Measurements from ENCODE around the gene LCN10. TPM values are rescaled to one million over a fixed set of nuclear protein-coding genes. Genes with fewer than 3 reads are reported as not detected.
"Not testable (repeated sequence)": the region's sequence is repeated elsewhere in the genome, so short reads cannot be mapped to it uniquely, and the experiment has no call there.

LCN10 gene
- total RNA-seq, 1 donor from 2014 or later: 0.39 TPM

- DNase-seq (ENCODE audit: low spot score): no peak
- H3K9me3 Mint-ChIP-seq: no peaks in the 10 kb centered on the region
- intact Hi-C loops (cut with micrococcal nuclease): no loop called here
- H3K27ac Mint-ChIP-seq: no peak overlapping the region
- no peak overlapping the region for H3K4me3 Mint-ChIP-seq
- H3K27me3 Mint-ChIP-seq (ENCODE audit: insufficient read depth): peaks cover 21% of the 10 kb centered on the region
- peaks cover 17% of the 10 kb centered on the region for H3K4me1 Mint-ChIP-seq (ENCODE audit: low read depth)
- no peaks in the 10 kb centered on the region for H3K36me3 Mint-ChIP-seq (ENCODE audit: low read depth)
These were observed 41.7 kb upstream of the LCN10 start for GRCh38 chr9:136784249-136784996.

DNA sequence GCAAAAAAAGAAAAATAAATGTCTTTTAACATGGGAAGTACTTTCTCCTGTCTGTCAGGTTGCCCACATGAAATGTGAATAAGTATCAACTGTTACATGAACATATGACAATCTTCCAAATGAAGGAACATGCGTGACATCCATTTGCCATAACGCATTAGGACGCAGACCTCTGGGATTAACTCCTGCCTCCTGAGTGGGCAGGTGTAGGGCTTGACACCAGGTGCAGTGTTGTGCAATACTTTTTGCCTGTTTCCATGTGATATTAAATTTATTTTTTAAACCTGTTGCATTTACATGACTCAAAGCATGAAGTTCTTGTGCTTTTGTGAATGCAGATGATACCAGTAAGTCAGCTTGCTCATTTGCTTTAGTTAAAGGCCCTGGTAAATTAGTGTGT lies 39.7 kb upstream of the LCN10 start:
- Mint-ChIP-seq H3K4me3 (no peak overlapping the region), H3K36me3 (ENCODE audit: low read depth) (no peaks in the 10 kb centered on the region), H3K4me1 (ENCODE audit: low read depth) (peaks cover 2% of the 10 kb centered on the region), H3K9me3 (no peaks in the 10 kb centered on the region), H3K27me3 (ENCODE audit: insufficient read depth) (peaks cover 34% of the 10 kb centered on the region), H3K27ac (no peak overlapping the region)
- intact Hi-C loops (cut with micrococcal nuclease): no loop called here
- no peak for DNase-seq (ENCODE audit: low spot score)

- Mint-ChIP-seq H3K36me3 (ENCODE audit: low read depth) (no peaks in the 10 kb centered on the region), H3K27me3 (ENCODE audit: insufficient read depth) (peaks cover 28% of the 10 kb centered on the region), H3K9me3 (no peaks in the 10 kb centered on the region), H3K4me3 (no peak overlapping the region), H3K4me1 (ENCODE audit: low read depth) (no peaks in the 10 kb centered on the region), H3K27ac (no peak overlapping the region)
- DNase-seq (ENCODE audit: low spot score): no peak
- intact Hi-C loops (cut with micrococcal nuclease): no loop called here
These were observed 37.1 kb upstream of the LCN10 start for GRCh38 chr9:136779808-136780207.

- Mint-ChIP-seq H3K4me3 (no peak overlapping the region), H3K27me3 (ENCODE audit: insufficient read depth) (peaks cover 29% of the 10 kb centered on the region), H3K27ac (no peak overlapping the region), H3K9me3 (peaks cover 10% of the 10 kb centered on the region), H3K4me1 (ENCODE audit: low read depth) (peaks cover 5% of the 10 kb centered on the region), H3K36me3 (ENCODE audit: low read depth) (no peaks in the 10 kb centered on the region)
- intact Hi-C loops (cut with micrococcal nuclease): no loop called here
- DNase-seq (ENCODE audit: low spot score): no peak
These were observed 34.6 kb upstream of the LCN10 start for GRCh38 chr9:136777359-136777758.

DNA sequence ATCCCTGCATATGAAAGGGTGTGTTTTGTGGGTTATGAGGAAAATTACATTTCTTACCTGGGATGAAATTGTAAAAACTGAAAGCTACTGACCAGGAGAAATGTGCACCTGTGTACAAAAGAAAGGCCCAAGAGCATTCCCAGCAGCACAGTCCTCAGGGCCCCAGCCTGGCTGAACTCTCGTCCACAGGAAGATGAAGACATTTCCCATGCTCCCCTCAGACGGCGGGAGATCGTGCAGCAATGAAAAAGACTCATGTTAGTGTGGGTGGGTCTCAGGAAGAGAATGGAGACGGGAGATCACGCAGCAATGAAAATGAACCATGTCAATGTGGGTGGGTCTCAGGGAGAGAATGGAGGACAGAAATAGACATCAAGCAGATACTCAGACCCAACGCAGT lies 34.2 kb upstream of the LCN10 start:
- intact Hi-C loops (cut with micrococcal nuclease): no loop called here
- no peak overlapping the region for H3K4me3 Mint-ChIP-seq
- H3K27me3 Mint-ChIP-seq (ENCODE audit: insufficient read depth): peaks cover 27% of the 10 kb centered on the region
- no peaks in the 10 kb centered on the region for H3K36me3 Mint-ChIP-seq (ENCODE audit: low read depth)
- peaks cover 5% of the 10 kb centered on the region for H3K4me1 Mint-ChIP-seq (ENCODE audit: low read depth)
- no peak for DNase-seq (ENCODE audit: low spot score)
- no peak overlapping the region for H3K27ac Mint-ChIP-seq
- peaks cover 10% of the 10 kb centered on the region for H3K9me3 Mint-ChIP-seq

DNA sequence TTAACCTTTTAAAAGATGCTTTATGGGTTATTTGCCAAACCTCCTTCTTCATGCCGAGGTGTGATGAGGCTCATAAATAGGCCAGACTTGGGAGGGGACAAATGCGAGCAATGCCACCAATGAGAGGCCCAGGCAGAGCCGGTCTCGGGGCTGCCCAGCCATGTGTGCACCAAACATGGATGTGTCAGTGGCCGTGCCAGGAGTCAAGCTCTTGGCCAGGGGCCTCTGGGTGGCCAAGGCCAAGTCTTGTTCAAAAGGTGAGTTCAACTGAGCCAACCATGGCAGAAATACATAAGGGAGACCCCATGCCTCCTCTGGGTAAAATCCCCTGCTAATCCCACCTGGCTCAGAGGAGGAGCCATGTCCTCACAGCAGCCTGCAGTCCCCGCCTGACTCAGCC lies 32.5 kb upstream of the LCN10 start:
- Mint-ChIP-seq H3K4me3 (no peak overlapping the region), H3K9me3 (peaks cover 10% of the 10 kb centered on the region), H3K27me3 (ENCODE audit: insufficient read depth) (peaks cover 16% of the 10 kb centered on the region), H3K4me1 (ENCODE audit: low read depth) (peaks cover 5% of the 10 kb centered on the region), H3K27ac (no peak overlapping the region), H3K36me3 (ENCODE audit: low read depth) (no peaks in the 10 kb centered on the region)
- no peak for DNase-seq (ENCODE audit: low spot score)
- intact Hi-C loops (cut with micrococcal nuclease): no loop called here

GRCh38 chr9:136774416-136775045 lies 31.8 kb upstream of the LCN10 start:
- Mint-ChIP-seq H3K27me3 (ENCODE audit: insufficient read depth) (peaks cover 15% of the 10 kb centered on the region), H3K9me3 (peaks cover 10% of the 10 kb centered on the region), H3K27ac (no peak overlapping the region), H3K4me3 (no peak overlapping the region), H3K4me1 (ENCODE audit: low read depth) (peaks cover 5% of the 10 kb centered on the region), H3K36me3 (ENCODE audit: low read depth) (no peaks in the 10 kb centered on the region)
- DNase-seq (ENCODE audit: low spot score): no peak
- intact Hi-C loops (cut with micrococcal nuclease): no loop called here

- H3K27ac Mint-ChIP-seq: no peak overlapping the region
These were observed 30.8 kb upstream of the LCN10 start for GRCh38 chr9:136773386-136774044.

GRCh38 chr9:136771907-136772415 lies 29.2 kb upstream of the LCN10 start:
- Mint-ChIP-seq H3K9me3 (peaks cover 10% of the 10 kb centered on the region), H3K27ac (no peak overlapping the region), H3K4me1 (ENCODE audit: low read depth) (peaks cover 5% of the 10 kb centered on the region), H3K36me3 (ENCODE audit: low read depth) (no peaks in the 10 kb centered on the region), H3K4me3 (no peak overlapping the region), H3K27me3 (ENCODE audit: insufficient read depth) (peaks cover 8% of the 10 kb centered on the region)
- DNase-seq (ENCODE audit: low spot score): no peak
- intact Hi-C loops (cut with micrococcal nuclease): no loop called here

More at GRCh38 chr9:136773386-136774044, 30.8 kb upstream of the LCN10 start:
- no peak overlapping the region for H3K4me3 Mint-ChIP-seq
- intact Hi-C loops (cut with micrococcal nuclease): no loop called here
- peaks cover 10% of the 10 kb centered on the region for H3K9me3 Mint-ChIP-seq
- H3K27me3 Mint-ChIP-seq (ENCODE audit: insufficient read depth): peaks cover 6% of the 10 kb centered on the region
- DNase-seq (ENCODE audit: low spot score): no peak
- H3K36me3 Mint-ChIP-seq (ENCODE audit: low read depth): no peaks in the 10 kb centered on the region
- peaks cover 5% of the 10 kb centered on the region for H3K4me1 Mint-ChIP-seq (ENCODE audit: low read depth)

GRCh38 chr9:136769710-136770191 lies 27.0 kb upstream of the LCN10 start:
- H3K9me3 Mint-ChIP-seq: peaks cover 10% of the 10 kb centered on the region
- DNase-seq (ENCODE audit: low spot score): no peak
- H3K27ac Mint-ChIP-seq: no peak overlapping the region
- peaks cover 5% of the 10 kb centered on the region for H3K4me1 Mint-ChIP-seq (ENCODE audit: low read depth)
- intact Hi-C loops (cut with micrococcal nuclease): no loop called here
- no peaks in the 10 kb centered on the region for H3K36me3 Mint-ChIP-seq (ENCODE audit: low read depth)
- peaks cover 8% of the 10 kb centered on the region for H3K27me3 Mint-ChIP-seq (ENCODE audit: insufficient read depth)
- no peak overlapping the region for H3K4me3 Mint-ChIP-seq

DNA sequence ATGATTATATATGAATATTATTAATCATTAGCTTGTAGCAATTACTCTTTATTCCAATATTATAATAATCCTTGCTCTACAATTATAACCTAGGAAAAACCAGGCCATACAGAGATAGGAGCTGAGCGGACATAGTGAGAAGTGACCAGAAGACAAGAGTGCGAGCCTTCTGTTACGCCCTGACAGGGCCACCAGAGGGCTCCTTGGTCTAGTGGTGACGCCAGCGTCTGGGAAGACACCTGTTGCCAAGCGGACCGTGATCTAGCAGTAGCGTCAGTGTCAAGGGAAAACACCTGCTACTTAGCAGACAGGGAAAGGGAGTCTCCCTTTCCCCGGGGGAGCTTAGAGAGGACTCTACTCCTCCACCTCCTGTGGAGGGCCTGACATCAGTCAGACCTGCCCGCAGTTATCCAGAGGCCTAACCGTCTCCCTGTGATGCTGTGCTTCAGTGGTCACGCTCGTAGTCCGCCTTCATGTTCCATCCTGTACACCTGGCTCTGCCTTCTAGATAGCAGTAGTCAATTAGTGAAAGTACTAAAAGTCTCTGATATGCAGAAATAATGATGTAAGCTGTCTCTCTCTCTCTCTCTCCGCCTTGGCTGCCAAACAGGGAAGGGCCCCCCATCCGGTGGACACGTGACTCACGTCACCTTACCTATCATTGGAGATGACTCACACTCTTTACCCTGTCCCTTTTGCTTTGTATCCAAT lies 23.8 kb upstream of the LCN10 start:
- not testable (repeated sequence) for H3K36me3 Mint-ChIP-seq (ENCODE audit: low read depth); H3K27me3 Mint-ChIP-seq (ENCODE audit: insufficient read depth); H3K9me3 Mint-ChIP-seq; DNase-seq (ENCODE audit: low spot score); H3K4me1 Mint-ChIP-seq (ENCODE audit: low read depth)
- intact Hi-C loops (cut with micrococcal nuclease): loop anchor here (1.0 kb wide), 1 partner anchor 21 kb away; no protein-coding TSS in a partner anchor
- peak overlapping the region; percentile 10 for H3K27ac Mint-ChIP-seq
- H3K4me3 Mint-ChIP-seq: peak overlapping the region; percentile 13

DNA sequence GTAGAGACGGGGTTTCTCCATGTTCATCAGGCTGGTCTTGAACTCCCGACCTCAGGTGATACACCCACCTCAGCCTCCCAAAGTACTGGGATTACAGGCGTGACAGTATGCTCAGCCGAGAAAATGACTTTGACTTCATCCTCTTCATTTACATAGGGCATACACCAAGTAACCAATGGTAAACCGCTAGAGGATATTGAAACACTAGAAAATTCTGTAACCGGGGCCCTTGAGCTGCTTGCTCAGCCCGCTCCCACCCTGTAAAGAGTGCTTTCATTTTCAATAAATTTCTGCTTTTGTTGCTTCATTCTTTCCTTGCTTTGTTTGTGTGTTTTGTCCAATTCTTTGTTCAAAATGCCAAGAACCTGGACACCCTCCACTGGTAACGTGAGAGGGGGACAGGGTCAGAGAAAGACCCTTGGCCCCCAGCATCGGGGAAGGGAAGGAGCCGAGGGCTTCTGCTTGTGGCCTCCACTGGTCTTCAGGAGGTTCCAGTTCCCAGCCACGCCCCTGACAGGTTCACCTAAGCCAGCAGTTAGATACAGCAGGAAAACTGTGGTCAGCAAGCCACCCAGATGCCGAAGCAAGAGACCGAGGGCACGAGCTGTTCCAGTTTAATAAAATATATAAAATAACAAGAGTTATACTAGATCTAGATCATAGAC lies 23.1 kb upstream of the LCN10 start:
- intact Hi-C loops (cut with micrococcal nuclease): loop anchor here (1.0 kb wide), 1 partner anchor 21 kb away; no protein-coding TSS in a partner anchor
- not testable (repeated sequence) for H3K27ac Mint-ChIP-seq; DNase-seq (ENCODE audit: low spot score); H3K4me1 Mint-ChIP-seq (ENCODE audit: low read depth); H3K27me3 Mint-ChIP-seq (ENCODE audit: insufficient read depth); H3K9me3 Mint-ChIP-seq; H3K4me3 Mint-ChIP-seq; H3K36me3 Mint-ChIP-seq (ENCODE audit: low read depth)
